Measurements from ENCODE around the gene PIBF1.
"Not testable (repeated sequence)": the region's sequence is repeated elsewhere in the genome, so short reads cannot be mapped to it uniquely, and the experiment has no call there.

PIBF1 gene

GRCh38 chr13:72901546-72901945, 119.6 kb downstream of the PIBF1 start:
- in situ Hi-C loops (cut with MboI; ENCODE audit: low sequenced_read_pairs) = not testable (repeated sequence)

GRCh38 chr13:72908416-72908815, 126.5 kb downstream of the PIBF1 start:
- in situ Hi-C loops (cut with MboI; ENCODE audit: low sequenced_read_pairs) = no loop called here

- in situ Hi-C loops (cut with MboI; ENCODE audit: low sequenced_read_pairs) = no loop called here
These were observed 130.0 kb downstream of the PIBF1 start for GRCh38 chr13:72911981-72912380.

GRCh38 chr13:72920097-72920496, 138.2 kb downstream of the PIBF1 start:
- in situ Hi-C loops (cut with MboI; ENCODE audit: low sequenced_read_pairs) = no loop called here

GRCh38 chr13:72931311-72931710, 149.4 kb downstream of the PIBF1 start:
- in situ Hi-C loops (cut with MboI; ENCODE audit: low sequenced_read_pairs) = no loop called here

DNA sequence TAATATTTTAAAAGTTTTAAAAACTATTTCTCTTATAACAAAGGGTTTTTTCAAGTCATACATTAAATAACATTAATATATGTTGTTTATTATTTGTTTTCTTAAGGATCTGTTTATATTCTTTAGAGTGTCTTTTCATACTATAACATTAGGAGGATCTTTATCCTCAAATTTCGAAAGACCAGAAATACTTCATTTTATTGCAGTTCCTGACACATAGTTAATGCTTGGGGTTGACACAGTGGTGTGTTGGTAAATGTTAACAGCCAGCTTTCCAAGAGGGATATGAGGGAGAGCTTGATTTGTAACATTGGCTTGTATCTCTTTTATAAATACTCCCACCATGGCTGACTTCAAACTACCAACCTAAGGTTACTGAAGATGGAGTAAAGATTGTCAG, 150.3 kb downstream of the PIBF1 start:
- in situ Hi-C loops (cut with MboI; ENCODE audit: low sequenced_read_pairs) = no loop called here

- in situ Hi-C loops (cut with MboI; ENCODE audit: low sequenced_read_pairs) = not testable (repeated sequence)
These were observed 164.3 kb downstream of the PIBF1 start for GRCh38 chr13:72946267-72946666.

DNA sequence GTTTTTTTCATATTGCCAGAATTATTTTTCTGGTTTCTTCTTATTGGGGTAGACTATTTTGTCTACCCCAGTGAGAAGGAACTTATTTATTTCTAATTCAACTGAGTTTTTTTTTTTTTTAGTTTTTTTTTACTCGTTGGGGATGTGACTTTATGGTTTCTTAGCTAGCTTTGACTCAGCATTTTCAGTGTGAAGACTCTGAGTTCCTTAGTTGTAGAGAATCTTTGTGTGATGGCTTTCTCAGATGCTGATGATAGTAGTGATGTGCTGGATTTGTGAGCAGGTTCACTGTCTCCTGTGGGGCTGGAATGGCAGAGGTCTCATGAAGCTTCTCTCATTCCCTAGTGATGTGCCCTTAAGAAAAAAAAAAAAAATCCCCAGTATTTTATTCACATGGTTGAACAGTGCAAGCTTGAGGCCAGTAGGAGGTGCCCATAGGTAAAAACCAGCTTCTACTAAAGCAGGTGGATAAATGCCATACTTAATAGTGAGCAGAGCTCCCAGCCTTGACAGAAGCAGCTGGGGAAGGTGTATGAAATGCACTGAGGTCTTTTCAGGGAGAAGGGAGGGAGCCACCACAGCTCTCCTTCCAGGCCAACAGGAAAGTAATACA, 170.7 kb downstream of the PIBF1 start:
- in situ Hi-C loops (cut with MboI; ENCODE audit: low sequenced_read_pairs) = no loop called here

DNA sequence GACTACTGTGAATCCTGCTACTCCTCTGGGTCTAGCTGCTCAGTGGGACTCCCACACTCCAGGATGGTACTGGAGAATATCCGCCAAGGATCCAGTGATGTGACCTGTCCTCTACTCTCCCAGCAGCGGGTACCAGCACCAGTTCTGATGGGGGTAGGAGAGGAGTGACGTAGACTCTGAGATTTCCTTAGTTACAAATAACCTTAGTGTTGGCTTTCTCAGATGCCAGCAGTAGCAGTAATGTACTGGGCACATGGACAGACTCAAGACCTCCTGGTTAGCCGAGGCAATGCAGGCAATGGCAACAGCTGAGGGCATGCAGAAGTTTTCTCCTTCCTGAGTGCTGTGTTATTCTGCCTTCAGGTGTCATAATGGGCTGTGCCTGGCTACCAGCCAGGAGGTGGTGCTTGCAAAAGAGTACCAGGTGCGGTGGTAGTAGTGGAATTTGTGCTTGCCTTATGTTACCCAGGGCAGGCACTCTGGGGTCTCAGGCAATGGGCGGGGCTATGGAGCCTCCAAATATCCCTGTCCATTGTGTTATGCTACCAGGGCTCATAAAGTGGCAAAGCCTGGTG, 171.5 kb downstream of the PIBF1 start:
- in situ Hi-C loops (cut with MboI; ENCODE audit: low sequenced_read_pairs) = no loop called here

DNA sequence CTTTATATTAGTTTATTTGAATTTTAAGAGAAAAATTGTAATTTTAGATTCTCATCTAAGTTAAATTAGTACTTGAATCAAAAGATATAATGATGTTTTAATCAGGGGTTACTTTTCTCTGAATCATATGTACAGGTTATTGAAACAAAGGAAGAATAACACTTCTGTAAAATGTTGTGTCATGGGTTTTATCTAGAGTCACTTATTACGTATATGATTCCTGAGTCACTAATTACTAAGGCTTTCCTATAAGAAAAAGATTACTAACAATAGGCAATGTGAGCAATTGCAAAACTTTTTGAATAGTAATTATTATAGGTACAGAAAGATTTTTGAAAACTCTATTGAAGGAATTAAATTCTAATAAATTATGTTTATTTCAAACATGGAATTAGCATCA, 177.7 kb downstream of the PIBF1 start:
- in situ Hi-C loops (cut with MboI; ENCODE audit: low sequenced_read_pairs) = no loop called here

GRCh38 chr13:72960114-72960513, 178.2 kb downstream of the PIBF1 start:
- in situ Hi-C loops (cut with MboI; ENCODE audit: low sequenced_read_pairs) = no loop called here

DNA sequence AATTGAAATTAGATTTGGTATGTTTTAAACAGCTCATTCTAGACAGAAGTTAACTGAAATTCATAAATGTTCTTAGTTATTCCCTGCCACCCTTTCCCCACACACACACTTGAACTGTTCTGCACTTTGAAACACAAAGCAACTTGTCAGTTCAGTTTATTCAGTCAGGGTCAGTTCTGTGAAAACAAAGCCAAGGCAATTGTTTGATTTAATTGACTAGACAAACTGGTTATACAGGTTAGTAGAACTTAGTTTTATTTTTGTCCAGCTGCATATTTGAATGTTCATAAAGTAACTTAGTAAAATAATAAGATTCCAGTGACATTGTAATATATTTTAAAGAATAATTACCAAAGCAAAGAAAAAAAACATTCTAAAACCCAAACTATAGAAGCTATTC, 178.6 kb downstream of the PIBF1 start:
- in situ Hi-C loops (cut with MboI; ENCODE audit: low sequenced_read_pairs) = no loop called here

- in situ Hi-C loops (cut with MboI; ENCODE audit: low sequenced_read_pairs) = no loop called here
These were observed 181.8 kb downstream of the PIBF1 start for GRCh38 chr13:72963762-72964161.

GRCh38 chr13:72970301-72970880, 188.5 kb downstream of the PIBF1 start:
- in situ Hi-C loops (cut with MboI; ENCODE audit: low sequenced_read_pairs) = no loop called here

- in situ Hi-C loops (cut with MboI; ENCODE audit: low sequenced_read_pairs) = no loop called here
These were observed 189.0 kb downstream of the PIBF1 start for GRCh38 chr13:72970956-72971355.

- in situ Hi-C loops (cut with MboI; ENCODE audit: low sequenced_read_pairs) = no loop called here
These were observed 191.3 kb downstream of the PIBF1 start for GRCh38 chr13:72973234-72973633.

DNA sequence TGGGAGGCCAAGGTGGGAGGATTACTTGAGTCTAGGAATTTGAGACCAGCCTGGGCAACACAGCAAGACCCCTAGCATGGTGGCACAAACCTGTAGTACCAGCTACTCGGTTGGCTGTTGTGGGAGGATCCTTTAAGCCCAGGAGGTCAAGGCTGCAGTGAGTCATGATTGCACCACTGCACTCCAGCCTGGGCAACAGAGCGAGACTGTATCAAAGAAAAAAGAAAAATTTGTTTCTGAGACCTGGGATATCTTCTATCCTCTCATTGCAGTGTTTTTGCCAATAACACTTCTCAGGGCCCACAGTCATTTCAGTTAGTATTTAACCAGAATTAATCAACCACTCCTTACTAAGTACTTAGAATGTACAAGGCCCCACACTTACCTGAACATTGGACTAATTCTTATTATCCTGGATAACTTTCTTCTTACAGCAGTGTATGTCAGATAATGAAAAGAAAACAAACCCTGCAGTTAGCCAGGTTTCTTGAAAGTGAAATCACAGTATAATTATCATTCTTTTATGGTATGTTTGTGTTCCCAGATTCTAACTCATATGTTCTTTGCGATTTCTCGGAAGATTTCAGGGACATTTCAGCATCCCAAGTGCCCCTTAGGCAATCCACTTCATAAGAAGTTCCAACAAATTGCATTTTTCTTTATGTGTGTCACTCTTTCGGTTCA, 201.3 kb downstream of the PIBF1 start:
- in situ Hi-C loops (cut with MboI; ENCODE audit: low sequenced_read_pairs) = no loop called here

DNA sequence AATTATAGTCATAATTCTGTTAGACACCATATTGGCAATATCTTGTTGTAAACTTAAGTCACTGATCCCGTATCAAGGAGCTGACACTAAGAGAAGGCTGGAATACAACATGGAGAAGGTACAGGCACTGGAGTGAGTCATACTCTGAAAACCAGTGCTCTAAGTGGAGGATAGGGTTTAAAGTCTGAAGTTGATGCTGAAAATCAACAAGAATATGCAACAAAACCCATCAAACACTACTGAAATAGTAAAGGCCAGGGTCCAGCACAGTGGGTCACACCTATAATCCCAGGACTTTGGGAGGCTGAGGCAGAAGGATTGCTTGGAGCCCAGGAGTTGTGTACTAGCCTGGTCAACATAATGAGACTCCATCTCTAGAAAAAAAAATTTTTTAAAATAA, 203.7 kb downstream of the PIBF1 start:
- in situ Hi-C loops (cut with MboI; ENCODE audit: low sequenced_read_pairs) = no loop called here

DNA sequence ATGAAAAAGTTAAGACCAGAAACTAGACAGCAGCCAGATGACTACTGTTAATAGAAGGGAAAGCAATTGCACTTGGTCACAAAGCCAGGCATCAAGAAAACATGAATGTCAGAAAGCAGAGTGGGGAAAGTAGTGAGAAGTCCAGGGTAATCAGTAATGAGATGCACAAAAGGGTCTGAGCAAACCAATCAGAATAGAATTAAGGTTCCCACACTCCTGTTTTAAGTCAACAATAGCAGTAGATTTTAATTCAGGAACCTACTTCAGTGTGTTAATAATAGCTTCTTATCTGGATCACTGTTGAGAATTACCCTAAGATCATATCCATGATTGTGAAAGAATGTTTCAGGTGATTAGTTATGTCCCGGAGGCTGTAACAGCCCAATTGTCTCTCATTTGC, 204.3 kb downstream of the PIBF1 start:
- in situ Hi-C loops (cut with MboI; ENCODE audit: low sequenced_read_pairs) = no loop called here

DNA sequence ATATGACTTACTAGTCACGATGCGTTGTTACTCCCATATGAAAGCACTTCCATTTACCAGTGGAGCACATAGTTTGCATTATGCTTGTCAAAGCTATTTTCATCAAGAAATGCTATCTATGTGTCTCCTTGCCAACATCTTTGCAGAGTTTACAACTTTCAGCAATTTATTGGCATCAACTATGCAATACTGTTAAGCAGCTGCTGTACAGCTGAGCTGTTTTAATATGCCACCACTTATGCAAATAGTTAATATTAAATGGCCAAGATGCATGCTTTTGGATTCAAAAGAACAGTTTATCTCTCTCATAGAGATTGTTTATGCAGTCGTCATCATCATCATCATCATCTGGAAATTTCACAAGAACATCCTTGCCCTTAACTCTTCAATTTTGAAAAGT, 209.0 kb downstream of the PIBF1 start:
- in situ Hi-C loops (cut with MboI; ENCODE audit: low sequenced_read_pairs) = no loop called here

- in situ Hi-C loops (cut with MboI; ENCODE audit: low sequenced_read_pairs) = no loop called here
These were observed 216.1 kb downstream of the PIBF1 start for GRCh38 chr13:72998012-72998411.

DNA sequence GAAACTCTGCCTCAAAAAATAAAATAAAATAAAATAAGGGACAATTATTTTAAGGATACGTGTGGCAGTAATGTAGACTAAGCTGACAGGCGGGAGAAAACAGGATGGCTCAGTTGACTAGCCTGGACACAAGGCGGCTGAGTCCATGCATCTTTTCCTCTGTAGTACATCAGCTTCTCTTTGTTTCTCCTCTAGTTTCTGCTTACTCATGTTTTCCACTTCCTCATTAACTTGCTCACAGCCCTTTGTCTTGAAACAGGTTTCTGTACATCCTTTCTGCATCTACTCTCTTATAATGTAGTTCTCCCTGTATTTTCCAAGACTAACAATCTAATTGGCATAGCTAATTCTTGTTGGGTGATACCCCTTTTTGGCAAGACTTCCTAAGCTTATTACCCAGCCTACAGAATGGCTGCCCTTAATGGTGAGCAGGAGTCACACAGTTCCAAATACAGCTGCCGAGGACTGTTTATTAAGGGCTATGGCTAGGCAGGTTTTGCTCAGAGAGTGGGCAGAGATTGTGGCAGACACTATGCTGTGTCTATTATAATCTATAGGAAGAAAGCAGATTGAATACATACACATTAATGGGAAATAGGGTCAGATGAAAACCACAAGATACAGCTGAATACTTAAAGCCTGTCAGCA, 218.2 kb downstream of the PIBF1 start:
- in situ Hi-C loops (cut with MboI; ENCODE audit: low sequenced_read_pairs) = no loop called here
